Measurements from ENCODE around the gene MESP1.
A peak's percentile ranks its signal among the peaks of the same experiment; 100 is the strongest.

MESP1 gene

DNA sequence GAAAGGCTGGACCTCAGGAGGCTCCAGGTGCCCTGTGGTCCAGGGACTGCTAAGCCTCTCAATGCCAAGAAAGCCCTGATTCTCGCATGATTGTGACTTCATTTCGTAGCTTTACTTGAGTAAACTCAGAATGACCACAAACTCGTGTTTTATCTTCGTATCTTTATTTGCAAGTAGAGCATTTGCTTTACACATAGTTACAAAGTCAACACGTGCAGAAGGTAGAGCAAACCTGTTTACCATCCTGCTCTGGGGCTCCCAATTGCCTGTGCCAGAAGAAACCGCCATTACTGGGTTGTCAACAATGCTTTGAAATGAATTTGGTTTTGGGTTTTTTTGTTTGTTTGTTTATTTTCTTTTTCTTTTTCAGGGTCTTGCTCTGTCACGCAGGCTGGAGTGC lies 5.8 kb upstream of the MESP1 start:
- no peak for DNase-seq

DNA sequence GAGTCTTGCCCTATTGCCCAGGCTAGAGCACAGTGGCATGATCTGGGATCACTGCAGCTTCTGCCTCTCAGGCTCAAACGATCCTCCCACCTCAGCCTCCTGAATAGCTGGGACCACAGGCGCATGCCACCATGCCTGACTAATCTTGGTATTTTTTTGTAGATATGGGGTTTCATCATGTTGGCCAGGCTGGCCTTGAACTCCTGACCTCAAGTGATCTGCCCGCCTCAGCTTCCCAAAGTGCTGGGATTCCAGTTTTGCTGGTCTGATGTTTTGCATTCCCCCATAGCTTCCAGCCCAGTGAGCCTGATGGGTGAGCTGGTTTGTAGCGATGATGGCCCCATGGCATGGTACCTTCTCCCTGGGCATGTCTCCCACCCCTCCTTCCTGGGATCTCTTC lies 4.7 kb upstream of the MESP1 start:
- DNase-seq: no peak

DNA sequence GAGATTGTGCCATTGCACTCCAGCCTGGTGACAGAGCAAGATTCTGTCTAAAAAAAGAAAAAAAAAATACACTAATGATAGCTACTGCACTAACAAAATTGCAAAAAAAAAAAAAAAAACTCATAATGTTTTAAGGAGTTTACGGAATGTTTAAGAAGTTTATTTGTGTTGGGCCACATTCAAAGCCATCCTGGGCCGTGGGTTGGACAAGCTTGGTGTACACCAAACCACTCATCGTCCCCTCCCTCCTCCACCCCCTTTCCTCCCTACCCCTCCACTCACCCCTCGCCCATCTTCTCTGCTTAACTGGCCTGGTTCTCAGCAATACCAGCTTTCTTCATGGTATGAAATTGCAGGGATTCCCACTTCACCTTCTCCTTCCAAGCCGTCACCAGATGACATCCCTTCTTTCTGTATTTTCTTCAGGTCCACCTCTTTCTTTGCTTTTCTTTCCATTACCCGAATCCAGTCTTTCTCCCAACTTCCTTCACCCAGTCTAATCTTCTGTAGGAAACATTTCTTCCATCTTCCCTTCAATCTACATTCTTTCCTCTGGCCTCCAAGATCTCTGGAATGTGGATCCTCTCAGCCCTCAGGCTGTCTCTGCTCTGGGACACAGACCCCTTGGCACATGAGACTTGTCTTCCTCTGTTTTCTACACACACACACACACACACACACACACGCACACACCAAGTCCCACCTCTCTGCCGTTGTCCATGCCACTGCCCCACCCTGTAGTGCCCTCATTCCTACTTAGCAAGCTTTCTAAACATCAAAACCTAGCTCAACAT lies 3.5 kb upstream of the MESP1 start:
- DNase-seq: no peak

DNA sequence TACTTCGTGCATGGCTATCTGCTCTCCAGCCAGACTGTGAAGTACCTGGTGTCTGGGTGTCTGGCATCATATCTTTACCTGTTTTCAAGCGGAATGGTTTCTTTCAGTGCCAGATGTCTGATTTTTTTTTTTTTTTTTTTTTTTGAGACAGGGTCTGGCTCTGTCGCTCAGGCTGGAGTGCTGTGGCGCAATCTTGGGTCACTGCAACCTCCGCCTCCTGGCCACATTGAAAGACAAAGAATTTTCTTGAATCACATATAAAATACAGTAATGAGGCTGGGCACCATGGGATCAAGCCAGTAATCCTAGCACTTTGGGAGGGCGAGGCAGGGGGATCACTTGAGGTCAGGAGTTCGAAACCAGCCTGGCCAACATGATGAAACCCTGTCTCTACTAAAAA lies 2.8 kb upstream of the MESP1 start:
- no peak for DNase-seq

GRCh38 chr15:89751748-89752147 lies 699 bp upstream of the MESP1 start:
- DNase-seq: no peak

DNA sequence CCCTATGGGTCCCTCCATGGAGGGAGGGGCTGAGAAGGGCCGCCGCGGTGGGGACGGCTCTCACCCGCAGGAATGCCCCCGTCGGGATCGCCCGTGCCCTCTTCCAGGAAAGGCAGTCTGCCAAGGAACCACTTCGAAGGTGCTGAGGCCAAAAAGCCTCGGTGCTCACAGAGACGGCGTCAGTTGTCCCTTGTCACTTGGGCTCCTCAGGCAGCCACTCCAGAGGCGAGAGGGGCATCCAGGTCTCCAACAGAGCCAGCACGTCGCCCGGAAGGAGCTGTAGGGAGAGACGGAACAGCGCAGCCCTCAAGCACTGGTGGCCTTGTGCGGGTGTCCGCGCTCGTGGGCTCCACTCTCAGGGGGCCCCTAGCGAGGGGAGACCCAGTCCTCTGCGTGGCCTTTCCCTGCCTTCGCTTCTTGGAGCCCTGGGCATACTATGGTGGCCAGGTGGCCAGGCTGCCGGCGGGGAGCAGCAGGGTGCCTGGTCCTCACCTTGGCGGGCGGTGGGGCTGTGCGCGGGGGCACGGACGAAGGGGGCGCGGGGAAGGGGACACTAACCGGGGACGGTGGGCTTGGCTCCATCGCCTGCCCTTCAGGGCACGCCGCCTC lies 994 bp downstream of the MESP1 start:
- DNase-seq: no peak

- DNase-seq: no peak
Measured at GRCh38 chr15:89749526-89749925, 1.5 kb downstream of the MESP1 start.

- no peak for DNase-seq
Measured at GRCh38 chr15:89749054-89749453, 2.0 kb downstream of the MESP1 start.

DNA sequence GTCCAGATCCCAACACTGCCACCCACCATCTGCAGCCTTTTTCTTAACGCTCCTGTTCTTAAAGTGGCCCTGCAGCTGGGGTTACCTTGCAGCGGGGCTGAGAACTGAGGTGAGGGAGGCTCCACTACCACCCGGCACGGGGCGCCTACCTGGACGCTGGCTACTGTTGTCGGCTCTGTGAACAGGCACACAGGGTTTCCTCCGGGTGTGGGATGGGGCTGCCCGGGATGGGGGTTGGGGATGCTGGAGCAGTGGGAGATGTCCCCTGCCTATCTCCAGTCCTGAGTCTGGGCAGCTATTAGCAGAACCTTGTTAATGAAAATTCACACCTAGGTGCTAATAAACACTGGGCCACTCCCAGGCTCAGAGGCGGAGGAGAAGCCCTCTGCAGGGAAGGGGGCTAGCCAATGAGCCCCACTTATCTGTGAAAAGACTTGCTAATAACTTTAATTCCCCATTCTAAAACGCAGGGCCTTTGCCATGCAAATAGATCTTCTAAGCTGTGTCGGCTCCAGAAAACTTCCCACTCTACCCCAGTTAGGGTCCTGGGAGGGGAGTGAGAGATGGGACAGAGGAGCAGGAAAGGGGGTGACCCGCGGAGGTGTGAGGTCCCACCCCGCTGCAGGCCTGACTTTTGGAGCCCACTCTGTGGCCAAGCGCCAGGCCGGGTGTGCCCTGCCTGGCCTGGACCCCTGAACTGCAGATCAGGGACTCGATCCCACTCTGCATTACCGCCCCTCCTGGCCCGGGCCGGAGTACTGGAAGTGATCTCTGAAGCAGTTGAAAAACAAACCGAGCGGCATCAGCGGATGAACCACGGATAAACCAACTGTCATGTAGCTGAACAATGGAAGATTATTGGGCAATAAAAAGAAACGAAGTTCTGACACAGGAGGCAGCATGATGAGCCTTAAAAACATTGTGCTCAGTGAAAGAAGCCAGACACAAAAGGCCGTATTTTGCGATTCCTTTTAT lies 3.1 kb downstream of the MESP1 start:
- DNase-seq: no peak

GRCh38 chr15:89746386-89746780 lies 4.7 kb downstream of the MESP1 start:
- DNase-seq: no peak

GRCh38 chr15:89745768-89746167 lies 5.3 kb downstream of the MESP1 start:
- DNase-seq: no peak

DNA sequence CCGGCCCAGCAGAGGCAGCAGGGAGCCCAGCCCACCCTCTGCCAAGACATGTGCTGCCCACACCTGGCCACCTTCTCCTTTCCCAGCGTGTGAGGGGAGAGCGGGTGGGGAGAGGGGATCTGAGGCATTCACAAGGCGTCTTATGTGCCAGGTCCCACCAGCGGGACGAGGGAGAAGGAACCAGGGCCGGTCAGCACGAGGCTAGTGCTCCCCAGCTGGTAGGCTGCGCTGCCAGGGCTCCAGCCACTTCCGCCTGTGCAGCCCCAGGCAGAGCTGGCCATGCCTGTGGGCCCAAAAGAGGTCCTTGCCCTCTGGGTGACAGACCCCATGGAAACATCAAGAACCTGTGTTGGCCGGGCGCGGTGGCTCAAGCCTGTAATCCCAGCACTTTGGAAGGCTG lies 5.9 kb downstream of the MESP1 start:
- DNase-seq: no peak

DNA sequence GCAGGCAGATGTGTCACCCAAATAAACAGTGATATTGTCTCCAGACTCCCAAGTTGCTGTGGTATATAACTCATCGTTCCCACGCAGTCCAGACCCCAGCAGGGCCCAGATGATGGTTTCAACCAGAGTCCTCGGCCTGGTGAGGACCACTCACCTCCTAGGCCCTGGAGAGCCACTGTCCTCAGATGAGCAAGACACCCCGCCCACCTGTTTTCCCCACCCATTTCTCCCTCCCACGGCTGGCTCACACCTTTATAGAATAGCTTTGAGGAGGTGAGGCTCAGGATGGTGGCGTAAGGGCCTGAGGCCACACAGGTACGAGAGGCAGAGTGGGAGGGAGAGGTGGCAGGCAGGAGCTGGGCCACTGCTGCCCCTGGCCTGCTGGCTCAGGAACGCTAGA lies 7.5 kb downstream of the MESP1 start:
- no peak for DNase-seq

GRCh38 chr15:89743011-89743410 lies 8.0 kb downstream of the MESP1 start:
- no peak for DNase-seq

GRCh38 chr15:89740137-89740536 lies 10.9 kb downstream of the MESP1 start:
- DNase-seq: peak; percentile 29

DNA sequence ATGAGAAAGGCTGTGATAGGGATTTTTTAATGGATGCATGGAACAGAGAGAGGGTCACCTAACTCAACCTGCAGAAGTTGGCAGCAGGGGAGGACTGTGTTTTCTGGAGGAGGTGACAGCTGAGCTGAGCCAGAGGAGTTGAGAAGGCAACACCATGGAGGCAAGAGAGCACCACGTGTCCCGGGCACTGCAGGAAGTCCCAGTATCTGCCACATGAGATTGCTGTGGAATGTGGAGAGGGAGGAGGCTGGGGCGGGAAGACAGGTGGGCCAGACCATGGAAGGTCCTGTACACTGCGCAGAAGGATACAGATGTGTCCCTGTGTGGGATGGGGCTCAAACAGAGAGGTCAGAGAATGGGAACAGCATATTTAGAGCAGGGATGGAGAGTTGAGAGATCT lies 15.3 kb downstream of the MESP1 start:
- DNase-seq: no peak

- DNase-seq: no peak
Measured at GRCh38 chr15:89732451-89733172, 18.4 kb downstream of the MESP1 start.

GRCh38 chr15:89731275-89731674 lies 19.8 kb downstream of the MESP1 start:
- DNase-seq: no peak

GRCh38 chr15:89728254-89728653 lies 22.8 kb downstream of the MESP1 start:
- no peak for DNase-seq

- no peak for DNase-seq
Measured at GRCh38 chr15:89725064-89725463, 26.0 kb downstream of the MESP1 start.

GRCh38 chr15:89724621-89725020 lies 26.4 kb downstream of the MESP1 start:
- DNase-seq: no peak

GRCh38 chr15:89723031-89723430 lies 28.0 kb downstream of the MESP1 start:
- DNase-seq: no peak

DNA sequence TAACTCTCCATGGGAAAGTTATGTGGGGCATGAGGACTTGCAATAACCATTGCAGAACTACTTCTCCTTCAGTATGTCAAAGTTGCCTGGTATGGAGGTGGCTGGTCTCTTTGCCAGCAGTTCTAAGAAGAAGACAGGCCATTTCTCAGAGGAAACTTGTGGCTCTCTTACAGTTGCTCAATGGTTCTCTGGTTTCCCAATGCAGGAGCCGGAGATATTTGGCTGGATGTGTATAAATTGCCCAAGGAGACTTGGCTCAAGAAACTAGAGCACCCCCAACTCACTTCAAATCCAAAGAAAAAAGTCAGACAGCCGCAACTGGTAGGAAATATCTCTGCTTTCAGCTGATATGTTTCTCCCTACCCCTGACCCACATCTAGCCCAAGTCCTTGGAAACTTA lies 36.3 kb downstream of the MESP1 start:
- DNase-seq: no peak

Data from T-helper 9 cell (primary cell).